Motor neuron (in vitro differentiated cells): ENCODE data around the gene MTA3. TPM values are rescaled to one million over a fixed set of nuclear protein-coding genes. Genes with fewer than 3 reads are reported as not detected.

Experiments
- ATAC-seq, 8 experiments: fragments of 200-7000 bp; cut with Tn5 transposase; replicated peaks in 6 of 8; 2 replicates each; pipeline ENCODE4 v1.8.0; 2021; ENCODE audit warnings: mild to moderate bottlenecking in 8 of 8, moderate library complexity in 8 of 8
- H3K27ac ChIP-seq, 2 donors: fragments of 250-450 bp; sonication (Bioruptor Pico); 2 replicates each; pipeline ENCODE4 v1.9.0; 2021; ENCODE audit warnings: antibody characterized with exemption in 2 of 2, mild to moderate bottlenecking in 2 of 2, moderate library complexity in 1 of 2
- H3K4me1 ChIP-seq, 2 donors: fragments of 250-450 bp; sonication (Bioruptor Pico); replicated peaks in 1 of 2; 2 replicates each; pipeline ENCODE4 v1.6.1; 2021; ENCODE audit warnings: antibody characterized with exemption in 2 of 2, mild to moderate bottlenecking in 2 of 2, moderate library complexity in 1 of 2
- H3K4me3 ChIP-seq, 5 donors: fragments of 250-450 bp; sonication (Bioruptor Pico); 2 replicates each; pipeline ENCODE4 v1.9.0; 2021; ENCODE audit warnings: antibody characterized with exemption in 5 of 5, mild to moderate bottlenecking in 5 of 5, moderate library complexity in 4 of 5
- WGBS, 10 experiments: fragments of 450-650 bp; shearing (Covaris generic); methylation state at CpG; one replicate each; pipeline ENCODE4 v1.0.0; 2022; 5-methylcytosine and 5-hydroxymethylcytosine counted together
- in situ Hi-C, 9 experiments: fragments of 400-800 bp; cut with MboI; loops; one replicate each; pipeline ENCODE4 v1.15.0; 2021; ENCODE audit warnings: low sequenced_read_pairs in 9 of 9, low pct_unique_long_range_greater_than_20kb in 2 of 9; ENCODE audit not compliant: unreplicated experiment in 9 of 9
- total RNA-seq, 8 experiments: library from RNA; unstranded; fragments of 300-600 nt; gene quantifications; 2 replicates each; pipeline versions ENCODE4 v1.2.3 to v1.2.4, GENCODE V29; 2022

The MTA3 gene
- total RNA-seq, 8 experiments from 2014 or later: 23.1 to 85.9 (median 34.6) TPM

GRCh38 chr2:42756150-42756775 is 187.8 kb downstream of the MTA3 start:
- in situ Hi-C loops: no loop called here
- peaks cover 0 to 9% of the 10 kb centered on the region in 2 donors for H3K4me1 ChIP-seq
- ATAC-seq: no peak
- H3K4me3 ChIP-seq: no peak overlapping the region
- no peak overlapping the region for H3K27ac ChIP-seq
- 66 to 90% (median 74%) methylated on average over 2 to 4 of the region's 10 CpGs; no CpG with 5 or more reads in 6 of the 10 experiments for WGBS, 10 experiments

GRCh38 chr2:42756966-42757513 is 188.6 kb downstream of the MTA3 start:
- H3K27ac ChIP-seq: no peak overlapping the region
- 80 to 92% (median 90%) methylated on average over 1 to 2 of the region's 6 CpGs; no CpG with 5 or more reads in 7 of the 10 experiments for WGBS, 10 experiments
- H3K4me3 ChIP-seq: no peak overlapping the region
- in situ Hi-C loops: no loop called here
- peaks cover 0 to 9% of the 10 kb centered on the region in 2 donors for H3K4me1 ChIP-seq
- no peak for ATAC-seq

GRCh38 chr2:42757981-42758740 is 189.7 kb downstream of the MTA3 start:
- WGBS, 10 experiments: 60 to 100% (median 85%) methylated on average over 1 to 4 of the region's 4 CpGs; no CpG with 5 or more reads in 2 of the 10 experiments
- no peak for ATAC-seq
- no peak overlapping the region for H3K27ac ChIP-seq
- peaks cover 0 to 9% of the 10 kb centered on the region in 2 donors for H3K4me1 ChIP-seq
- in situ Hi-C loops: no loop called here
- no peak overlapping the region for H3K4me3 ChIP-seq

- in situ Hi-C loops: no loop called here
- ATAC-seq: no peak
- Histone ChIP-seq H3K27ac (no peak overlapping the region), H3K4me1 (peaks cover 0 to 9% of the 10 kb centered on the region in 2 donors), H3K4me3 (no peak overlapping the region)
- WGBS, 10 experiments: 33 to 100% (median 73%) methylated on average over 1 of the region's 1 CpG; no CpG with 5 or more reads in 3 of the 10 experiments
These were observed 190.3 kb downstream of the MTA3 start for GRCh38 chr2:42758751-42759150.

GRCh38 chr2:42761554-42761953 is 193.1 kb downstream of the MTA3 start:
- in situ Hi-C loops: no loop called here
- peaks cover 0 to 9% of the 10 kb centered on the region in 2 donors for H3K4me1 ChIP-seq
- 60 to 100% (median 96%) methylated on average over 1 to 2 of the region's 9 CpGs; no CpG with 5 or more reads in 6 of the 10 experiments for WGBS, 10 experiments
- no peak for ATAC-seq
- H3K27ac ChIP-seq: no peak overlapping the region
- H3K4me3 ChIP-seq: no peak overlapping the region

GRCh38 chr2:42762155-42762554 is 193.7 kb downstream of the MTA3 start:
- no peak overlapping the region for H3K27ac ChIP-seq
- in situ Hi-C loops: no loop called here
- ATAC-seq: no peak
- no peak overlapping the region for H3K4me3 ChIP-seq
- 83 to 100% (median 86%) methylated on average over 1 to 3 of the region's 5 CpGs; no CpG with 5 or more reads in 5 of the 10 experiments for WGBS, 10 experiments
- H3K4me1 ChIP-seq: peaks cover 0 to 9% of the 10 kb centered on the region in 2 donors

- Histone ChIP-seq H3K4me3 (no peak overlapping the region), H3K4me1 (peaks cover 0 to 9% of the 10 kb centered on the region in 2 donors), H3K27ac (no peak overlapping the region)
- no peak for ATAC-seq
- in situ Hi-C loops: no loop called here
- 73 to 100% (median 87%) methylated on average over 1 to 8 of the region's 45 CpGs; no CpG with 5 or more reads in 1 of the 10 experiments for WGBS, 10 experiments
These were observed 194.7 kb downstream of the MTA3 start for GRCh38 chr2:42762823-42763804.

GRCh38 chr2:42764096-42764495 is 195.7 kb downstream of the MTA3 start, which contains the start of gene OXER1:
OXER1 (minus strand) TSS chr2:42764135; CDS start chr2:42764062, 73 bp downstream.
- no peak for ATAC-seq
- H3K4me3 ChIP-seq: no peak within 1 kb of the TSS
- no peak within 1 kb of the TSS for H3K27ac ChIP-seq
- WGBS, 10 experiments: 40 to 83% methylated on average over 1 of the region's 5 CpGs; no CpG with 5 or more reads in 8 of the 10 experiments
- in situ Hi-C loops: no loop called here
- H3K4me1 ChIP-seq: peaks cover 0 to 6% of the 10 kb centered on the region in 2 donors

GRCh38 chr2:42764901-42765300 is 196.5 kb downstream of the MTA3 start:
- H3K4me3 ChIP-seq: no peak overlapping the region
- no peak for ATAC-seq
- in situ Hi-C loops: no loop called here
- WGBS, 10 experiments: no CpG with 5 or more reads among the region's 2 CpGs
- no peak overlapping the region for H3K27ac ChIP-seq
- H3K4me1 ChIP-seq: no peaks in the 10 kb centered on the region

- 80 to 100% (median 93%) methylated on average over 2 to 7 of the region's 9 CpGs; no CpG with 5 or more reads in 5 of the 10 experiments for WGBS, 10 experiments
- ATAC-seq: no peak
- in situ Hi-C loops: no loop called here
- Histone ChIP-seq H3K4me3 (no peak overlapping the region), H3K4me1 (no peaks in the 10 kb centered on the region), H3K27ac (no peak overlapping the region)
These were observed 197.3 kb downstream of the MTA3 start for GRCh38 chr2:42765686-42766085.

- 33 to 100% (median 90%) methylated on average over 1 to 3 of the region's 16 CpGs; no CpG with 5 or more reads in 5 of the 10 experiments for WGBS, 10 experiments
- H3K4me1 ChIP-seq: no peaks in the 10 kb centered on the region
- H3K4me3 ChIP-seq: no peak overlapping the region
- in situ Hi-C loops: no loop called here
- ATAC-seq: no peak
- no peak overlapping the region for H3K27ac ChIP-seq
These were observed 198.9 kb downstream of the MTA3 start for GRCh38 chr2:42767080-42767898.
